GM06990 (cell line): ENCODE measurements around the gene MAML3.

Source experiments
- DNase-seq: peaks from one replicate; pipeline ENCODE4 v3.0.0-alpha.2; 2011; ENCODE audit not compliant: insufficient read length; ENCODE audit errors: extremely low read depth
- H3K27me3 ChIP-seq: replicated peaks from 2 replicates; pipeline ENCODE4 v1.6.0; 2011; ENCODE audit warnings: low read length; ENCODE audit not compliant: control insufficient read depth, insufficient read depth
- H3K36me3 ChIP-seq: 2 replicates; pipeline ENCODE4 v1.5.1; 2011; ENCODE audit warnings: low read length; ENCODE audit not compliant: control insufficient read depth, insufficient read depth
- H3K4me3 ChIP-seq: replicated peaks from 2 replicates; pipeline ENCODE4 v1.5.1; 2011; ENCODE audit warnings: low read depth, mild to moderate bottlenecking, control low read depth, low read length
- CTCF ChIP-seq: IDR thresholded peaks from 2 replicates; pipeline ENCODE4 v1.5.1; 2011; ENCODE audit warnings: low read length, control low read depth, mild to moderate bottlenecking, inconsistent platforms; ENCODE audit not compliant: insufficient read depth, poor library complexity, severe bottlenecking

The MAML3 gene

DNA sequence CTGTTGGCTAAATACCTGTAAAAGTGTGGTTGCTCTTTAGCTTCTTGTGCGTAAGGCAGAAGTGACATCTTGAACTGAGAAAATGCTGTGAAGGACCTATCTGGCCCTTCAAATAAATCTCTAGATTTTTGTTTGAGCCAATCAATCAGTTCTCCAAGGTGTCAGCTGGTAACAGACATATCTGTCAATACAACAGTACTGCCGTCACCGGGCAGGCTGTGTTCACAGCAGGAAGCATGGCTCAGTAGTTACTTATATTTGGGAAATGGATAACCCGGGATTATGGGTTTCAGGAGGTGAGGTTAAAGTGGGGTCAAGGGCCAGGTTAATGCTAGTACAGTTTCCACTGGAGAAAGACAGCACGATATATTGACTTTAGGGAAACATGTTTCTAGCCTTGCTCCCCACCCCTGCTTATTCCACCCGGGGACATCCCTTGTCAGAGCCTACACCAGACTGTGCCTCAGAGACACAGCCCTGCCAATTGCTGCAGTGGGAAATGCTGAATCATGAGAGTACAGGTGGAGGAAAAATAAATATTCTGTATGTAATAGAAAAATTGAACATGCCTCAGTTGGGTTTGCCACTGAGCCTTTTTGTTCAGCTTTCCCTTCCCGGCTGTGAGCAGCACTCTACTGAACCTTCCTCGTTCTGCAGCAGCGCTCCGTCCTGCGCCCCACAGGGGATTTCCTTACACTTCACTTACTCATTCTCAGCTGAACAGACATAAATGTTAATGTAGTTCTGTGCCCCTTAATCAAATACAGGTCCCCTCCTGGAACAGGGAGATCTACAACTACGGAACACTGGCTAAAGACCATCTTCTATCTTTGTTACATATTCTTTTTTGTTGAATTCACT is 367.3 kb downstream of the MAML3 start:
- no peaks in the 10 kb centered on the region for H3K36me3 ChIP-seq
- DNase-seq: no peak
- no peak for TF ChIP-seq CTCF
- H3K27me3 ChIP-seq: no peaks in the 10 kb centered on the region; the same call in none of the 2 replicates
- H3K4me3 ChIP-seq: no peak overlapping the region

GRCh38 chr4:139785356-139785755 is 368.6 kb downstream of the MAML3 start:
- no peak for DNase-seq
- Histone ChIP-seq H3K36me3 (no peaks in the 10 kb centered on the region), H3K27me3 (no peaks in the 10 kb centered on the region; the same call in none of the 2 replicates), H3K4me3 (no peak overlapping the region)
- no peak for TF ChIP-seq CTCF

DNA sequence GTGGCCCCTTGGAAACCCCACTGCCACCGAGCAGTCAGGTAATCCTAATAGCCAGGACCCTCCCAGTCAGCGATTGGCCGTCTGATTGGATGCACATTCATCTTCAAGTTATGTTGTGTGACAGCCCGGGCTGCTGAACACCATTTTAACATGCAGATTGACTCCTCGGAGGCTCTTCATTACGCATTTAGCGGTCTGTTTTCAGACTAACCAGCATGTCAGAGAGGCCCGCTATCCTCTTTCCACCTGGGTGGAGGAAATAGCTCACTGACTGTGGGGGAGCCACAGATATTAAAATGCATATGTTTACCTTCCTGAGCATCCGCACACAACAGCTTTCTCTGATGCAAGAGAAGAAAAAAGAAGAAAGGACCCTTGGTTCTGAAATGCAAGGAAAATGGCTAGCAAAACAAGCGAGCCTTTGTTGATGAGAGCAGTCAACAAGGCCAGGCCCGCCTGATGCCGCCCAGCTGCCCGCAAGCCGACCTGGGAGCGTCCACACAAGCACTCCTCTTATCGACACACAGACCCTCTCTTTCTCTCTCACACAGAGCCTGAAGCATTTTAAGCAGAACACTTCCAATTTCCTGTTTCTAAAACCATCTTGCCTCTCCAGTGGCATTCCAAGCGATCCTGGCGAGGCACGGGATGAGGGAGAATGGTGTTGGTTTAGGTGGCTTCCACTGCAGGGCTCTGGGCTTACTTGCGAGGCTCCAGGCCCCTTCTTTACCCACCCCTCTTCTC is 370.1 kb downstream of the MAML3 start:
- Histone ChIP-seq H3K4me3 (no peak overlapping the region), H3K36me3 (no peaks in the 10 kb centered on the region), H3K27me3 (no peaks in the 10 kb centered on the region; the same call in none of the 2 replicates)
- DNase-seq: no peak
- TF ChIP-seq CTCF: no peak

GRCh38 chr4:139782926-139783522 is 371.0 kb downstream of the MAML3 start:
- DNase-seq: no peak
- Histone ChIP-seq H3K27me3 (no peaks in the 10 kb centered on the region; the same call in none of the 2 replicates), H3K36me3 (no peaks in the 10 kb centered on the region), H3K4me3 (no peak overlapping the region)
- no peak for TF ChIP-seq CTCF

GRCh38 chr4:139781066-139781465 is 372.9 kb downstream of the MAML3 start:
- no peaks in the 10 kb centered on the region for H3K36me3 ChIP-seq
- no peak overlapping the region for H3K4me3 ChIP-seq
- H3K27me3 ChIP-seq: no peaks in the 10 kb centered on the region; the same call in none of the 2 replicates
- TF ChIP-seq CTCF: no peak
- DNase-seq: no peak
